Thyroid gland (tissue), 4 donors: ENCODE measurements around the gene NAV3. TPM values are rescaled to one million over a fixed set of nuclear protein-coding genes. Genes with fewer than 3 reads are reported as not detected.

Source experiments
- DNase-seq, 2 donors: peaks; one replicate each; pipeline ENCODE4 v3.0.0-alpha.2; 2019
- H3K27ac ChIP-seq, 3 donors: fragments of 200-600 bp; sonication (generic); 1 replicate in 2 of 3; 2 replicates in 1 of 3; pipeline ENCODE4 v1.5.1; 2016 to 2019; ENCODE audit warnings: mild to moderate bottlenecking in 1 of 3, moderate library complexity in 1 of 3
- H3K27me3 ChIP-seq: fragments of 200-600 bp; sonication (generic); one replicate; pipeline ENCODE4 v1.5.1; 2019
- H3K36me3 ChIP-seq, 2 donors: fragments of 200-600 bp; sonication (generic); one replicate each; pipeline ENCODE4 v1.5.1; 2016 to 2019
- H3K4me1 ChIP-seq, 2 donors: fragments of 200-600 bp; sonication (generic); one replicate each; pipeline ENCODE4 v1.5.1; 2017 to 2019
- H3K4me3 ChIP-seq, 3 donors: fragments of 200-600 bp; sonication (generic); replicated peaks in 1 of 3; 1 replicate in 2 of 3; 2 replicates in 1 of 3; pipeline ENCODE4 v1.5.1; 2016; ENCODE audit warnings: mild to moderate bottlenecking in 1 of 3
- H3K9me3 ChIP-seq: fragments of 200-600 bp; sonication (generic); one replicate; pipeline ENCODE4 v1.5.1; 2017
- POLR2A ChIP-seq, 2 donors: fragments of 450-650 bp; IDR thresholded peaks; one replicate each; pipeline ENCODE4 v1.6.1; 2017; ENCODE audit warnings: antibody characterized with exemption in 2 of 2, mild to moderate bottlenecking in 2 of 2, moderate library complexity in 1 of 2
- WGBS, 2 donors: methylation state at CpG; one replicate each; pipeline ENCODE4 v1.1.5; 2017; 5-methylcytosine and 5-hydroxymethylcytosine counted together
- intact Hi-C: fragments of 100-400 bp; cut with DNase I; formaldehyde crosslinking; loops from one replicate; pipeline ENCODE4 v1.15.1; 2023
- total RNA-seq, 4 donors: library from RNA; depleted of rRNA; stranded (reverse); fragments of >200 nt; gene quantifications; one replicate each; pipeline ENCODE4 v1.2.3, GENCODE V29; 2016
- TF ChIP-seq, protein P1 (sequence below), 6 experiments: fragments of 200-600 bp in 3 of 6; fragments of 450-650 bp in 3 of 6; sonication (generic) in 3 of 6; IDR thresholded peaks; one replicate each; pipeline ENCODE4 v1.5.1; 2016 to 2019; ENCODE audit warnings: antibody characterized with exemption in 6 of 6, mild to moderate bottlenecking in 2 of 6, inconsistent platforms in 1 of 6, moderate library complexity in 1 of 6

The NAV3 gene
- total RNA-seq, 4 donors from 2014 or later = 5.7 to 21.9 (median 7.6) TPM

DNA sequence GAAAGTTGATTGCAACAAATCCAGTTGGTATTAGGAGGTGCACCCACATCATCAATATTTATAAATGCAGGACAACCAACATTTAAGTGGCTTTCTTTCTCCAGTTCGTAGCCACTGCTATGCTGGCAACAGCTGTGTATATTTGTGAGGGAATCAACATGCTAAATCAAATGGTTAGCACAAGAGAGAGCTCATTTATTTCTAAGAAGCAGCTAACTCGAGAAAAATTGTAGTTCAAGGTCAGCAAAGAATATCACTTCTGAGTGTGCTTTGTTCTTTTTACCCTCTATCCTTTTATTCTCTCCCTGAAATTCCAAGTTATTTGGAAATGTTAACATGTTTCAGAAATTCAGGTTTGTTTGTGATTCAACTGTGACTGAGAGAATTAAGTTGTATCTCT lies 137.3 kb downstream of the NAV3 start:
- Histone ChIP-seq H3K4me1 (no peaks in the 10 kb centered on the region), H3K4me3 (no peak overlapping the region), H3K36me3 (no peaks in the 10 kb centered on the region), H3K9me3 (no peaks in the 10 kb centered on the region), H3K27ac (no peak overlapping the region), H3K27me3 (no peaks in the 10 kb centered on the region)
- 63 to 84% methylated on average over 2 of the region's 2 CpGs for WGBS, 2 donors
- no peak for DNase-seq
- intact Hi-C loops = no loop called here
- TF ChIP-seq, protein P1, sequence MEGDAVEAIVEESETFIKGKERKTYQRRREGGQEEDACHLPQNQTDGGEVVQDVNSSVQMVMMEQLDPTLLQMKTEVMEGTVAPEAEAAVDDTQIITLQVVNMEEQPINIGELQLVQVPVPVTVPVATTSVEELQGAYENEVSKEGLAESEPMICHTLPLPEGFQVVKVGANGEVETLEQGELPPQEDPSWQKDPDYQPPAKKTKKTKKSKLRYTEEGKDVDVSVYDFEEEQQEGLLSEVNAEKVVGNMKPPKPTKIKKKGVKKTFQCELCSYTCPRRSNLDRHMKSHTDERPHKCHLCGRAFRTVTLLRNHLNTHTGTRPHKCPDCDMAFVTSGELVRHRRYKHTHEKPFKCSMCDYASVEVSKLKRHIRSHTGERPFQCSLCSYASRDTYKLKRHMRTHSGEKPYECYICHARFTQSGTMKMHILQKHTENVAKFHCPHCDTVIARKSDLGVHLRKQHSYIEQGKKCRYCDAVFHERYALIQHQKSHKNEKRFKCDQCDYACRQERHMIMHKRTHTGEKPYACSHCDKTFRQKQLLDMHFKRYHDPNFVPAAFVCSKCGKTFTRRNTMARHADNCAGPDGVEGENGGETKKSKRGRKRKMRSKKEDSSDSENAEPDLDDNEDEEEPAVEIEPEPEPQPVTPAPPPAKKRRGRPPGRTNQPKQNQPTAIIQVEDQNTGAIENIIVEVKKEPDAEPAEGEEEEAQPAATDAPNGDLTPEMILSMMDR (IDR thresholded peaks at IDR 0.05) = no peak
- no peak for TF ChIP-seq POLR2A (IDR thresholded peaks at IDR 0.05)

DNA sequence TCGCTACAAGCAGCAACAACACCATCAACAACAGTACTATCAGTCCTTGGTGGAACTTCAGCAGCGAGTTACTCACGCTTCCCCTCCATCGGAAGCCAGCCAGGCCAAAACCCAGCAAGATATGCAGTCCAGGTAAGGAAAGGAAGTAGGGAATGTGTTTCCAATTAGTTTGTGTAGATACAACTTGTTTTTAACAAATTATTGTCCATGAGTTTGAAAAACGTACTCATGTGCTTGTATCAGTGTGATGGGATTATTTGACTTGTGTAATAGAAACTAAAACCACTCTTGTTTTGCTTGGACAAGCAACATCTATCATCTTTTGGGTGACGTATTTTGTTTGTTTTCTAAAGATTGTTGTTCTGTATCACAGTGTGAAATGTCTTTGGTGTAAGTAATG lies 137.9 kb downstream of the NAV3 start:
- Histone ChIP-seq H3K9me3 (no peaks in the 10 kb centered on the region), H3K27me3 (no peaks in the 10 kb centered on the region), H3K27ac (no peak overlapping the region), H3K4me1 (no peaks in the 10 kb centered on the region), H3K36me3 (no peaks in the 10 kb centered on the region), H3K4me3 (no peak overlapping the region)
- no peak for DNase-seq
- 86 to 87% methylated on average over 6 of the region's 6 CpGs for WGBS, 2 donors
- TF ChIP-seq POLR2A (IDR thresholded peaks at IDR 0.05) = no peak
- TF ChIP-seq, protein P1 (IDR thresholded peaks at IDR 0.05) = no peak
- intact Hi-C loops = no loop called here

DNA sequence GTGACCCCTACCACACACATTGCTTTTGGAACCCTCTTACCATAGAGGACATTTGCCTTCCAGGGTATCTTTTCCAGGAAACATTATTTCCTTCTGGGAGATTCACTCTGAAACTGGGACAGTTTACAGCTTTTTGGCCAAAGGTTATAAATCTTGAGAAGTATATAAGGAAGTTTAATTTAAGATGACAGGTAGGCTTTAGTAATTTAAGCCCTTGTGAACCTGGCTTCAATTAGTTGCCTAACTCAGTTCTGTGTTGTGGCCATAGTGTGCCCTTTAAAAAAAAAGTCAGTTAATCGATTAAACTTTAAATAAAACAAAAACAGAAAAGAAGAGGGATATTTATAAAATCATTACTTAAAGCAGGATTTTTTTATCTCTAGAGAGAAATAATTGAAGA lies 142.9 kb downstream of the NAV3 start:
- intact Hi-C loops = no loop called here
- Histone ChIP-seq H3K27ac (no peak overlapping the region), H3K27me3 (no peaks in the 10 kb centered on the region), H3K4me1 (no peaks in the 10 kb centered on the region), H3K36me3 (no peaks in the 10 kb centered on the region), H3K9me3 (no peaks in the 10 kb centered on the region), H3K4me3 (no peak overlapping the region)
- TF ChIP-seq, protein P1 (IDR thresholded peaks at IDR 0.05) = no peak
- no peak for TF ChIP-seq POLR2A (IDR thresholded peaks at IDR 0.05)
- DNase-seq = no peak
- 72 to 74% methylated on average over 1 of the region's 1 CpG for WGBS, 2 donors

DNA sequence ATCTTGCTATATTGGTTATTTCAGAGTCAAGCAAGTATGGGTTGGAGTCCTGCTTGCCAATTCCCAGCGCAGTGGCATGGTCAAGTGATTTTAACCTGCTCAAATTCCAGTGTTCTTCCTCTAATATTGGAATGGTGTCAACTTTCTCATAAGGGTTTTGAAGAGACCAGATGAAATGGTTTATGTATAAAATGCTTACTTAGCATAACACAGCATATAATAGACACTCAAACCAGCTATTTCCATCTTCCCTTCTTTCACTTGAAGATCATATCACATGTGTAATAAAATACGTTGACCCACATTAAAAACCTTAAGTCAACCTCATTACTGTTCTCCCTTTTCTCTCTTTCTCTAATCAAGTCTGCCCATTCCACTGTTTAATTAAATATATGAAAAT lies 144.0 kb downstream of the NAV3 start:
- Histone ChIP-seq H3K4me3 (no peak overlapping the region), H3K9me3 (no peaks in the 10 kb centered on the region), H3K36me3 (no peaks in the 10 kb centered on the region), H3K27ac (no peak overlapping the region), H3K27me3 (no peaks in the 10 kb centered on the region), H3K4me1 (no peaks in the 10 kb centered on the region)
- TF ChIP-seq, protein P1 (IDR thresholded peaks at IDR 0.05) = no peak
- TF ChIP-seq POLR2A (IDR thresholded peaks at IDR 0.05) = no peak
- no peak for DNase-seq
- 78 to 84% methylated on average over 2 of the region's 2 CpGs for WGBS, 2 donors
- intact Hi-C loops = no loop called here

DNA sequence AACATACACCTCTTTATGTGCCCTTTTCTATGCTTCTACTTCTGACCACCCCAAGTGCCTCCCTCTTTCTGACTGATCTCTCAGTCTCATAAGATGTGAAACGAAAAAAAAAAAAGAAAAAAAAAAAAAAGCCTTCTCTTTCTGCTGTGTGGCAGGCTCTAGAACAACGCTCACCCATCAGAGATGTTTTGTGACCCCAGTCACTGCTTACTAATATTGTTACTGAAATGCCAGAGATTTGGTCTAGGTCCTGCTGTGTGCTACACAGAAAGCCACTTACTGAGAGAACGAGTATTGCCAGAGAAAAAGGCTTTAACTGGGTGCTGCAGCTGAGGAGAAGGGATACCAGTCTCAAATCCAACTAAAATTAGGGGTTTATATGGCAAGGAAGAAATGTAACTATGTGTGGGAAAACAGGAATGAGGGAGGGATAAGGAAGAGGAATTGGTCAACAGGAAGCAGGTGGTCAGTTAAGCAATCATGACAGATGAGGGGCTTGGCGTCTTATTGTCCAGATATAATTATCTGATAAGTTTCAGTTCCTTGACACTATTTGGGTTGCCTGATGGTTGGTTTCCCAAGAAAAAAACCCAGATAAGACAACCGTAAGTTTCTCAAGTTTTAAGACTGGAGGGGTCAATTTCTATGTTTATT lies 149.0 kb downstream of the NAV3 start:
- Histone ChIP-seq H3K9me3 (no peaks in the 10 kb centered on the region), H3K36me3 (no peaks in the 10 kb centered on the region), H3K4me1 (no peaks in the 10 kb centered on the region), H3K27me3 (no peaks in the 10 kb centered on the region), H3K27ac (no peak overlapping the region), H3K4me3 (no peak overlapping the region)
- intact Hi-C loops = no loop called here
- no peak for DNase-seq
- WGBS, 2 donors = 76 to 80% methylated on average over 5 of the region's 5 CpGs
- TF ChIP-seq, protein P1 (IDR thresholded peaks at IDR 0.05) = no peak
- no peak for TF ChIP-seq POLR2A (IDR thresholded peaks at IDR 0.05)
